Testis (tissue), 3 donors: ENCODE data around the gene CASK. TPM values are rescaled to one million over a fixed set of nuclear protein-coding genes. Genes with fewer than 3 reads are reported as not detected.

Source experiments
- DNase-seq: peaks from one replicate; pipeline ENCODE4 v3.0.0-alpha.2; 2019
- H3K27ac ChIP-seq, 2 donors: fragments of 200-600 bp; sonication (generic); one replicate each; pipeline ENCODE4 v1.5.1; 2019
- H3K27me3 ChIP-seq: fragments of 200-600 bp; sonication (generic); one replicate; pipeline ENCODE4 v1.5.1; 2019
- H3K36me3 ChIP-seq: fragments of 200-600 bp; sonication (generic); one replicate; pipeline ENCODE4 v1.5.1; 2017; ENCODE audit warnings: low read depth; ENCODE audit errors: missing control alignments
- H3K4me1 ChIP-seq: fragments of 200-600 bp; sonication (generic); one replicate; pipeline ENCODE4 v1.5.1; 2019
- H3K4me3 ChIP-seq, 2 donors: fragments of 200-600 bp; sonication (generic); one replicate each; pipeline ENCODE4 v1.5.1; 2017 to 2019
- H3K9me3 ChIP-seq: fragments of 200-600 bp; sonication (generic); one replicate; pipeline ENCODE4 v1.5.1; 2017
- CTCF ChIP-seq, 3 experiments: fragments of 450-650 bp in 2 of 3; fragments of 200-600 bp in 1 of 3; sonication (generic) in 1 of 3; IDR thresholded peaks; one replicate each; pipeline ENCODE4 v1.5.1; 2016 to 2019; ENCODE audit warnings: antibody characterized with exemption in 3 of 3, mild to moderate bottlenecking in 2 of 3, moderate library complexity in 1 of 3
- POLR2A ChIP-seq: fragments of 450-650 bp; IDR thresholded peaks from one replicate; pipeline ENCODE4 v1.6.1; 2017; ENCODE audit warnings: antibody characterized with exemption, mild to moderate bottlenecking, moderate library complexity
- WGBS, 2 donors: methylation state at CpG; one replicate each; pipeline ENCODE4 v1.1.5; 2018; 5-methylcytosine and 5-hydroxymethylcytosine counted together
- intact Hi-C: fragments of 100-400 bp; cut with DNase I; formaldehyde crosslinking; loops from one replicate; pipeline ENCODE4 v1.15.1; 2023; ENCODE audit warnings: low total_unique reads
- polyA plus RNA-seq: library from polyadenylated mRNA; stranded (reverse); fragments of 350-450 nt; fragmentation: Illumina TruSeq; extraction: RNeasy Lipid Tissue Mini Kit (QIAGEN cat#74804); gene quantifications from one replicate; pipeline ENCODE4 v1.2.3, GENCODE V29; 2014; ENCODE audit warnings: low read depth, low replicate concordance; ENCODE audit not compliant: insufficient read depth
- total RNA-seq, 2 donors: library from RNA; depleted of rRNA; stranded (reverse); fragments of >200 nt; gene quantifications; one replicate each; pipeline ENCODE4 v1.2.3, GENCODE V29; 2016

Gene CASK
- total and polyA plus RNA-seq, 3 donors from 2014 or later = 8.5 to 20.9 (median 14.5) TPM

GRCh38 chrX:41903544-41903943, 19.8 kb downstream of the CASK start:
- intact Hi-C loops = no loop called here
- Histone ChIP-seq H3K9me3 (no peaks in the 10 kb centered on the region), H3K36me3 (no peaks in the 10 kb centered on the region), H3K4me3 (no peak overlapping the region), H3K27ac (no peak overlapping the region), H3K27me3 (no peaks in the 10 kb centered on the region), H3K4me1 (no peaks in the 10 kb centered on the region)
- WGBS, 2 donors = 79 to 91% methylated on average over 1 of the region's 1 CpG
- TF ChIP-seq POLR2A = no peak
- DNase-seq = no peak

GRCh38 chrX:41900321-41900720, 23.0 kb downstream of the CASK start:
- Histone ChIP-seq H3K4me3 (no peak overlapping the region), H3K4me1 (no peaks in the 10 kb centered on the region), H3K27me3 (no peaks in the 10 kb centered on the region), H3K36me3 (no peaks in the 10 kb centered on the region), H3K9me3 (no peaks in the 10 kb centered on the region), H3K27ac (no peak overlapping the region)
- TF ChIP-seq POLR2A (no peak), CTCF (IDR thresholded peaks at IDR 0.05) (no peak)
- DNase-seq = no peak
- intact Hi-C loops = no loop called here

GRCh38 chrX:41895826-41896225, 27.5 kb downstream of the CASK start:
- Histone ChIP-seq H3K9me3 (no peaks in the 10 kb centered on the region), H3K36me3 (no peaks in the 10 kb centered on the region), H3K27me3 (no peaks in the 10 kb centered on the region), H3K27ac (no peak overlapping the region), H3K4me1 (no peaks in the 10 kb centered on the region), H3K4me3 (no peak overlapping the region)
- TF ChIP-seq CTCF (IDR thresholded peaks at IDR 0.05) = no peak
- intact Hi-C loops = no loop called here
- no peak for DNase-seq

- no peaks in the 10 kb centered on the region for H3K36me3 ChIP-seq
- no peak for DNase-seq
- no peak overlapping the region for H3K27ac ChIP-seq
- no peak overlapping the region for H3K4me3 ChIP-seq
- 39 to 100% methylated on average over 1 of the region's 1 CpG for WGBS, 2 donors
- H3K27me3 ChIP-seq = no peaks in the 10 kb centered on the region
- no peaks in the 10 kb centered on the region for H3K9me3 ChIP-seq
- intact Hi-C loops = no loop called here
- no peaks in the 10 kb centered on the region for H3K4me1 ChIP-seq
- TF ChIP-seq CTCF (IDR thresholded peaks at IDR 0.05) (no peak), POLR2A (no peak)
Measured at GRCh38 chrX:41890026-41890423, 33.3 kb downstream of the CASK start.

GRCh38 chrX:41889317-41890025, 33.9 kb downstream of the CASK start:
- DNase-seq = no peak
- no peaks in the 10 kb centered on the region for H3K4me1 ChIP-seq
- TF ChIP-seq POLR2A (no peak), CTCF (IDR thresholded peaks at IDR 0.05) (no peak)
- no peak overlapping the region for H3K27ac ChIP-seq
- H3K36me3 ChIP-seq = no peaks in the 10 kb centered on the region
- intact Hi-C loops = no loop called here
- no peaks in the 10 kb centered on the region for H3K27me3 ChIP-seq
- 68 to 80% methylated on average over 1 of the region's 1 CpG for WGBS, 2 donors
- H3K4me3 ChIP-seq = no peak overlapping the region
- no peaks in the 10 kb centered on the region for H3K9me3 ChIP-seq
